H1 (cell line): ENCODE data around the gene IPO11. TPM values are rescaled to one million over a fixed set of nuclear protein-coding genes. Genes with fewer than 3 reads are reported as not detected.
A peak's percentile ranks its signal among the peaks of the same experiment; 100 is the strongest.

Experiments used
- CTCF ChIA-PET: fragments of 300-600 bp; sonication (Branson Sonifier 250); formaldehyde crosslinking; loops from one replicate; lab custom pipeline; 2021; ENCODE audit not compliant: partially characterized antibody; lab: Charles Lee
- POLR2A ChIA-PET: fragments of 300-600 bp; sonication (Branson Sonifier 250); formaldehyde crosslinking; loops from one replicate; lab custom pipeline; 2021; ENCODE audit warnings: inconsistent platforms; ENCODE audit not compliant: partially characterized antibody; lab: Charles Lee
- DNase-seq, 2 experiments: peaks; one replicate each; pipeline versions ENCODE4 v3.0.0 to v3.0.0-alpha.2; 2010 to 2022; ENCODE audit warnings: low spot score in 2 of 2, low read depth in 1 of 2, mixed read lengths in 1 of 2
- FAIRE-seq: peaks from 2 replicates; lab custom pipeline; 2011; peaks lifted over from hg19 to GRCh38; lab: Jason Lieb, UNC
- H2AFZ ChIP-seq: 2 replicates; pipeline ENCODE4 v1.8.1; 2012; ENCODE audit warnings: low read length, inconsistent platforms
- H2AK5ac ChIP-seq: 2 replicates; pipeline ENCODE4 v1.6.1; 2013; ENCODE audit warnings: low read depth, low read length
- H2BK120ac ChIP-seq: replicated peaks from 2 replicates; pipeline ENCODE3; 2013; ENCODE audit warnings: low read depth, low read length, inconsistent platforms
- H2BK12ac ChIP-seq: 2 replicates; pipeline ENCODE4 v1.6.1; 2013; ENCODE audit warnings: low read depth, low read length
- H2BK15ac ChIP-seq: 2 replicates; pipeline ENCODE4 v1.6.1; 2013; ENCODE audit warnings: low read length
- H2BK20ac ChIP-seq: 2 replicates; pipeline ENCODE4 v1.6.1; 2013; ENCODE audit warnings: low read length
- H2BK5ac ChIP-seq: 2 replicates; pipeline ENCODE4 v1.6.1; 2013; ENCODE audit warnings: low read depth, low read length
- H3K14ac ChIP-seq: 2 replicates; pipeline ENCODE4 v1.6.1; 2013; ENCODE audit warnings: inconsistent platforms; ENCODE audit not compliant: insufficient read length
- H3K18ac ChIP-seq: 2 replicates; pipeline ENCODE4 v1.6.1; 2013; ENCODE audit warnings: low read length; ENCODE audit errors: extremely low read depth
- H3K23ac ChIP-seq: 2 replicates; pipeline ENCODE4 v1.6.1; 2013; ENCODE audit warnings: inconsistent platforms; ENCODE audit not compliant: insufficient read length
- H3K23me2 ChIP-seq: 2 replicates; pipeline ENCODE4 v1.6.1; 2013; ENCODE audit warnings: low read depth, low read length
- H3K27ac ChIP-seq: 2 replicates; pipeline ENCODE4 v1.6.1; 2011; ENCODE audit warnings: low read depth, low read length, inconsistent platforms
- H3K27me3 ChIP-seq, 4 experiments: replicated peaks in 1 of 4; 1 replicate in 1 of 4; 2 replicates in 3 of 4; pipeline versions ENCODE4 v1.6.1 to v1.8.1; 2011 to 2013; ENCODE audit warnings: low read length in 3 of 4, mild to moderate bottlenecking in 3 of 4, inconsistent platforms in 2 of 4, mixed read lengths in 2 of 4, moderate library complexity in 1 of 4; ENCODE audit not compliant: control insufficient read depth in 3 of 4, insufficient read depth in 3 of 4; ENCODE audit errors: extremely low read depth in 1 of 4
- H3K36me3 ChIP-seq, 4 experiments: 2 replicates each; pipeline versions ENCODE4 v1.6.1 to v1.8.1; 2011 to 2013; ENCODE audit warnings: mild to moderate bottlenecking in 4 of 4, low read length in 3 of 4, moderate library complexity in 2 of 4, control low read depth in 1 of 4, inconsistent platforms in 1 of 4; ENCODE audit not compliant: insufficient read depth in 4 of 4, control insufficient read depth in 2 of 4
- H3K4ac ChIP-seq: replicated peaks from 2 replicates; pipeline ENCODE3; 2013; ENCODE audit warnings: low read length, low read depth, mixed read lengths, inconsistent platforms; ENCODE audit not compliant: insufficient read length
- H3K4me1 ChIP-seq, 4 experiments: replicated peaks in 1 of 4; 1 replicate in 1 of 4; 2 replicates in 3 of 4; pipeline versions ENCODE4 v1.6.1 to v1.8.1; 2011 to 2013; ENCODE audit warnings: low read length in 3 of 4, inconsistent platforms in 2 of 4, mixed read lengths in 1 of 4; ENCODE audit not compliant: insufficient read depth in 4 of 4, control insufficient read depth in 3 of 4
- H3K4me2 ChIP-seq, 2 experiments: 2 replicates each; pipeline versions ENCODE4 v1.6.1 to v1.8.1; 2011 to 2013; ENCODE audit warnings: low read depth in 2 of 2, low read length in 2 of 2, control low read depth in 1 of 2, inconsistent platforms in 1 of 2, mild to moderate bottlenecking in 1 of 2; ENCODE audit not compliant: insufficient read depth in 1 of 2
- H3K4me3 ChIP-seq, 4 experiments: fragments of 200-600, 300-600 bp in 1 of 4; sonication (generic), shearing (Covaris generic), sonication (Bioruptor Twin) in 1 of 4; 2 replicates each; pipeline versions ENCODE4 v1.5.1 to v1.8.1; 2011 to 2016; ENCODE audit warnings: low read length in 4 of 4, low read depth in 3 of 4, control low read depth in 2 of 4, inconsistent platforms in 2 of 4, mild to moderate bottlenecking in 2 of 4, mixed read lengths in 1 of 4, moderate library complexity in 1 of 4; ENCODE audit not compliant: insufficient read depth in 2 of 4; ENCODE audit errors: extremely low read depth in 1 of 4
- H3K56ac ChIP-seq: replicated peaks from 2 replicates; pipeline ENCODE3; 2013; ENCODE audit warnings: low read depth, mild to moderate bottlenecking, mixed read lengths, low read length, inconsistent platforms; ENCODE audit not compliant: insufficient read length
- H3K79me1 ChIP-seq: 2 replicates; pipeline ENCODE4 v1.6.1; 2013; ENCODE audit warnings: low read depth, low read length, control low read depth
- H3K79me2 ChIP-seq, 2 experiments: 2 replicates each; pipeline versions ENCODE4 v1.6.1 to v1.8.1; 2012 to 2013; ENCODE audit warnings: low read length in 2 of 2, mild to moderate bottlenecking in 2 of 2, inconsistent platforms in 1 of 2; ENCODE audit not compliant: insufficient read depth in 2 of 2, control insufficient read depth in 1 of 2
- H3K9ac ChIP-seq, 4 experiments: replicated peaks in 1 of 4; 1 replicate in 1 of 4; 2 replicates in 3 of 4; pipeline versions ENCODE4 v1.6.1 to v1.8.1; 2011 to 2013; ENCODE audit warnings: low read depth in 3 of 4, low read length in 3 of 4, control low read depth in 2 of 4, mild to moderate bottlenecking in 2 of 4, moderate library complexity in 2 of 4, inconsistent platforms in 1 of 4; ENCODE audit errors: extremely low read depth in 1 of 4
- H3K9me3 ChIP-seq, 2 experiments: 2 replicates each; pipeline versions ENCODE4 v1.6.1 to v1.8.1; 2012 to 2013; ENCODE audit warnings: mild to moderate bottlenecking in 2 of 2, moderate library complexity in 2 of 2, control low read depth in 1 of 2, inconsistent platforms in 1 of 2, low read depth in 1 of 2, low read length in 1 of 2, mixed read lengths in 1 of 2; ENCODE audit not compliant: insufficient read depth in 2 of 2
- H4K20me1 ChIP-seq, 2 experiments: replicated peaks in 1 of 2; 2 replicates each; pipeline versions ENCODE3 to v1.8.1; 2011 to 2013; ENCODE audit warnings: inconsistent platforms in 2 of 2, low read length in 2 of 2, mild to moderate bottlenecking in 1 of 2; ENCODE audit not compliant: insufficient read depth in 2 of 2, control insufficient read depth in 1 of 2
- H4K5ac ChIP-seq: 2 replicates; pipeline ENCODE4 v1.6.1; 2013; ENCODE audit warnings: low read length, low read depth, mixed read lengths, inconsistent platforms; ENCODE audit not compliant: insufficient read length
- H4K8ac ChIP-seq: 2 replicates; pipeline ENCODE4 v1.8.0; 2013; ENCODE audit warnings: mild to moderate bottlenecking, moderate library complexity, low read length, inconsistent platforms; ENCODE audit not compliant: insufficient read depth; ENCODE audit errors: extremely low read depth
- H4K91ac ChIP-seq: replicated peaks from 2 replicates; pipeline ENCODE3; 2013; ENCODE audit warnings: low read length, mixed read lengths, inconsistent platforms; ENCODE audit not compliant: insufficient read length
- BCL11A ChIP-seq, 2 experiments: IDR thresholded peaks; one replicate each; pipeline ENCODE4 v1.6.1; 2011; ENCODE audit warnings: low read depth in 2 of 2, low read length in 2 of 2, mild to moderate bottlenecking in 2 of 2
- CBX8 ChIP-seq: fragments of 300-800, 300-1000 bp; sonication (generic); IDR thresholded peaks from 2 replicates; pipeline ENCODE4 v1.7.1; 2016; ENCODE audit warnings: low read depth, low read length, borderline replicate concordance
- GABPA ChIP-seq: IDR thresholded peaks from 2 replicates; pipeline ENCODE4 v1.6.1; 2011; ENCODE audit warnings: mild to moderate bottlenecking, low read length, moderate library complexity, borderline replicate concordance; ENCODE audit not compliant: insufficient read depth
- POLR2A ChIP-seq, 2 experiments: IDR thresholded peaks; 1 replicate in 1 of 2; 2 replicates in 1 of 2; pipeline ENCODE4 v1.6.1; 2011; ENCODE audit warnings: low read depth in 2 of 2, low read length in 2 of 2, mild to moderate bottlenecking in 2 of 2; ENCODE audit errors: control extremely low read depth in 1 of 2
- RXRA ChIP-seq: IDR thresholded peaks from 2 replicates; pipeline ENCODE4 v1.6.1; 2011; ENCODE audit warnings: low read depth, mild to moderate bottlenecking, low read length, moderate library complexity; ENCODE audit not compliant: insufficient read depth
- SP4 ChIP-seq: IDR thresholded peaks from 2 replicates; pipeline ENCODE4 v1.6.1; 2012; ENCODE audit warnings: low read length, inconsistent platforms
- WGBS, 2 experiments: shearing (Covaris generic) in 1 of 2; methylation state at CpG; one replicate each; pipeline versions ENCODE4 v1.1.6 to v1.1.7; 2013 to 2015; ENCODE audit warnings: low lambda C conversion rate in 2 of 2, mixed read lengths in 2 of 2, inconsistent platforms in 1 of 2, low coverage in 1 of 2, missing lambda C conversion rate in 1 of 2; ENCODE audit not compliant: insufficient replicate concordance in 2 of 2, insufficient coverage in 1 of 2, insufficient read length in 1 of 2; ENCODE audit errors: extremely low coverage in 1 of 2, missing lambda C conversion rate in 1 of 2; 5-methylcytosine and 5-hydroxymethylcytosine counted together
- polyA plus RNA-seq, 7 experiments: library from polyadenylated mRNA; depleted of rRNA in 3 of 7; stranded (reverse) in 5 of 7; unstranded in 2 of 7; fragments of >200 nt in 5 of 7; fragments of 200-250 nt in 2 of 7; gene quantifications; 1 replicate in 5 of 7; 2 replicates in 1 of 7; 4 replicates in 1 of 7; pipeline versions ENCODE4 v1.2.1 to v1.2.3, GENCODE V29; 2011 to 2013; ENCODE audit warnings: missing spikeins in 2 of 7, mixed read lengths in 2 of 7
- total RNA-seq: library from RNA; stranded (reverse); fragmentation: NEBNext Ultra II Directional; extraction: Animal tissue kit (Norgen Biotek cat#: 25700); gene quantifications from 2 replicates; pipeline ENCODE4 v1.2.1, GENCODE V29; 2021
- TF ChIP-seq, protein P1 (sequence below): IDR thresholded peaks from 2 replicates; pipeline ENCODE4 v1.6.1; 2011; ENCODE audit warnings: low read depth, mild to moderate bottlenecking, low read length; ENCODE audit not compliant: insufficient read depth
- TF ChIP-seq, protein P2 (sequence below), 3 experiments: IDR thresholded peaks; 1 replicate in 2 of 3; 2 replicates in 1 of 3; pipeline versions ENCODE4 v1.5.1 to v1.6.1; 2011; ENCODE audit warnings: low read length in 3 of 3, mild to moderate bottlenecking in 3 of 3, inconsistent platforms in 2 of 3, low read depth in 1 of 3, moderate library complexity in 1 of 3; ENCODE audit not compliant: insufficient read depth in 1 of 3; ENCODE audit errors: control extremely low read depth in 1 of 3

The IPO11 gene
- total and polyA plus RNA-seq, 2 of the 8 experiments (the other 6 are each of a cell fraction or from before 2014, with no cell fraction given) = 23.6 to 64.4 TPM

DNA sequence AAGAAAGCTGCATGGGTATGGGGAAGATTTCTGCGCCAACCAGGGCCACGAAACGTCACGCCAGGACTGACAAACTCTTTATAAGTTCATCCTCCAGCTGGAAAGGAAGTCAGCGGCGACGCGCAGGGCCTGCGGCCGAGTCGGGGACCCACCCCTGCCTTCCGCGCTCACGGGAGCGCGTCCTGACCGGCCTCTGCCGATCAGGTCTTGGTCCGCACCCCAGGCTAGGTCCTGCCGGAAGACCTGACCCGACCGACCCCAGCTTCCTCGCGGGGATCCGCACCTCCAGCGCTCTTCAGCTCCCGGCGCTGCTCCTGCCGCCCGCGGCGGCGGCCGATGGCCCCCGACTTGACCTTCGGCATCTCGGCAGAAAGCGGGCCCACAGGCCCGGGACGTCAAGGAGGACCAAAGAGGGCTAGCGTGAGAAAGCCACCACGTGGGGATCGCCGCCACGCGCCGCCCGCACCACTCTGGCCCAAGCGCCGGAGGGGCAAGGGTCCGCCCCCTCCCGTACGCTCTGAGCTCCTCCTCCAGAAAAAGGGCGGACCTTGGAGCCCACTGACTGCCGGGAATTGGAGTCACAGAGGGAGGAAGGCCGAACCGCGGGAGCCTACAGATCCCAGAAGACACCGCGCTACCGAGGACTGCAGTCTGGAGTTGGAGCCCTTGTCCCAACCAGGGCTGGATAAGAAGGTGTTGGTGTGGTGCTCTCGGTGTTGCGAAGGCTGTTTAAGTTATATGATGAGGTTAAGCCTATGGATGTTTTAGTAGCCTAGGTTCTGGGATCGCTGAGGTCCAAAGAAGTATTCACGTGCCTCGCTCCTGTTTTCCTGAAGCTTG, 8.9 kb upstream of the IPO11 start, which contains the start of gene DIMT1:
Gene DIMT1 (minus strand): TSS at position 495 of the 840 bp plus-strand sequence. CDS start 133 bp downstream, at position 362.
- ChIA-PET POLR2A (interaction anchor here (0.6 to 4.9 kb wide), 28 partner anchors 9 to 1400 kb away, joined by 3 to 78 read pairs (median 4); partner anchors contain the start of genes IPO11 and KIF2A), CTCF (no interaction called here)
- Histone ChIP-seq H3K4me3 (peak within 1 kb of the TSS; percentile 79 to 93 (median 88)), H4K20me1 (no peaks in the 10 kb centered on the region), H2AFZ (peak within 1 kb of the TSS; percentile 99), H3K27ac (peak within 1 kb of the TSS; percentile 90), H3K23me2 (no peaks in the 10 kb centered on the region), H2AK5ac (no peak within 1 kb of the TSS), H2BK12ac (0 out of 2 replicates have a peak within 1 kb of the TSS, but pooled peaks have one; percentile 75), H3K79me1 (no peaks in the 10 kb centered on the region), H4K5ac (peak within 1 kb of the TSS; percentile 30), H3K4ac (no peak within 1 kb of the TSS), H2BK20ac (no peak within 1 kb of the TSS), H4K8ac (peak within 1 kb of the TSS; percentile 84; the same call in 1 of the 2 replicates), H3K79me2 (peaks cover 0 to 13% of the 10 kb centered on the region in 2 experiments; a peak in 2 of 4 replicates), H2BK5ac (peak within 1 kb of the TSS; percentile 91), H3K9me3 (no peaks in the 10 kb centered on the region), H3K4me2 (peak within 1 kb of the TSS; percentile 79 to 96), H3K4me1 (no peaks in the 10 kb centered on the region), H3K23ac (no peak within 1 kb of the TSS), H3K9ac (peak within 1 kb of the TSS; percentile 89 to 97 (median 93)), H2BK15ac (peak within 1 kb of the TSS; percentile 61; the same call in 1 of the 2 replicates), H3K14ac (peak within 1 kb of the TSS; percentile 19), H3K36me3 (peaks cover 0 to 6% (median 2%) of the 10 kb centered on the region in 4 experiments; a peak in 4 of 8 replicates), H2BK120ac (peak within 1 kb of the TSS; percentile 6), H3K18ac (peak within 1 kb of the TSS; percentile 90; the same call in 1 of the 2 replicates), H3K27me3 (no peaks in the 10 kb centered on the region), H4K91ac (peak within 1 kb of the TSS; percentile 6), H3K56ac (peak within 1 kb of the TSS; percentile 54)
- 1% methylated on average over 55 of the region's 66 CpGs; no CpG with 5 or more reads in 1 of the 2 experiments for WGBS, 2 experiments
- FAIRE-seq = peak; percentile 52
- peak; percentile 91 to 93 for DNase-seq
- no peak for TF ChIP-seq RXRA
- TF ChIP-seq, protein P1, sequence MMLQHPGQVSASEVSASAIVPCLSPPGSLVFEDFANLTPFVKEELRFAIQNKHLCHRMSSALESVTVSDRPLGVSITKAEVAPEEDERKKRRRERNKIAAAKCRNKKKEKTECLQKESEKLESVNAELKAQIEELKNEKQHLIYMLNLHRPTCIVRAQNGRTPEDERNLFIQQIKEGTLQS = no peak
- TF ChIP-seq CBX8 = no peak
- TF ChIP-seq GABPA = no peak
- peak; percentile 93 to 96 for TF ChIP-seq POLR2A (IDR thresholded peaks at IDR 0.05; ENCODE audit: control extremely low read depth in 1 of 2, low read depth in 2 of 2, low read length in 2 of 2)
- TF ChIP-seq BCL11A (IDR thresholded peaks at IDR 0.05; ENCODE audit: low read depth in 2 of 2, low read length in 2 of 2) = no peak
- no peak for TF ChIP-seq SP4
- TF ChIP-seq, protein P2, sequence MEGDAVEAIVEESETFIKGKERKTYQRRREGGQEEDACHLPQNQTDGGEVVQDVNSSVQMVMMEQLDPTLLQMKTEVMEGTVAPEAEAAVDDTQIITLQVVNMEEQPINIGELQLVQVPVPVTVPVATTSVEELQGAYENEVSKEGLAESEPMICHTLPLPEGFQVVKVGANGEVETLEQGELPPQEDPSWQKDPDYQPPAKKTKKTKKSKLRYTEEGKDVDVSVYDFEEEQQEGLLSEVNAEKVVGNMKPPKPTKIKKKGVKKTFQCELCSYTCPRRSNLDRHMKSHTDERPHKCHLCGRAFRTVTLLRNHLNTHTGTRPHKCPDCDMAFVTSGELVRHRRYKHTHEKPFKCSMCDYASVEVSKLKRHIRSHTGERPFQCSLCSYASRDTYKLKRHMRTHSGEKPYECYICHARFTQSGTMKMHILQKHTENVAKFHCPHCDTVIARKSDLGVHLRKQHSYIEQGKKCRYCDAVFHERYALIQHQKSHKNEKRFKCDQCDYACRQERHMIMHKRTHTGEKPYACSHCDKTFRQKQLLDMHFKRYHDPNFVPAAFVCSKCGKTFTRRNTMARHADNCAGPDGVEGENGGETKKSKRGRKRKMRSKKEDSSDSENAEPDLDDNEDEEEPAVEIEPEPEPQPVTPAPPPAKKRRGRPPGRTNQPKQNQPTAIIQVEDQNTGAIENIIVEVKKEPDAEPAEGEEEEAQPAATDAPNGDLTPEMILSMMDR (IDR thresholded peaks at IDR 0.05; ENCODE audit: control extremely low read depth in 1 of 3, insufficient read depth in 1 of 3, low read depth in 1 of 3, low read length in 3 of 3) = no peak
